ENCODE measurements around the gene ZNF670. TPM values are rescaled to one million over a fixed set of nuclear protein-coding genes. Genes with fewer than 3 reads are reported as not detected.
A peak's percentile ranks its signal among the peaks of the same experiment; 100 is the strongest.

Gene ZNF670
- total and polyA plus RNA-seq, 9 of the 15 experiments (the other 6 are each of a cell fraction or from before 2014, with no cell fraction given): 7.1 to 23.4 (median 11.8) TPM

DNA sequence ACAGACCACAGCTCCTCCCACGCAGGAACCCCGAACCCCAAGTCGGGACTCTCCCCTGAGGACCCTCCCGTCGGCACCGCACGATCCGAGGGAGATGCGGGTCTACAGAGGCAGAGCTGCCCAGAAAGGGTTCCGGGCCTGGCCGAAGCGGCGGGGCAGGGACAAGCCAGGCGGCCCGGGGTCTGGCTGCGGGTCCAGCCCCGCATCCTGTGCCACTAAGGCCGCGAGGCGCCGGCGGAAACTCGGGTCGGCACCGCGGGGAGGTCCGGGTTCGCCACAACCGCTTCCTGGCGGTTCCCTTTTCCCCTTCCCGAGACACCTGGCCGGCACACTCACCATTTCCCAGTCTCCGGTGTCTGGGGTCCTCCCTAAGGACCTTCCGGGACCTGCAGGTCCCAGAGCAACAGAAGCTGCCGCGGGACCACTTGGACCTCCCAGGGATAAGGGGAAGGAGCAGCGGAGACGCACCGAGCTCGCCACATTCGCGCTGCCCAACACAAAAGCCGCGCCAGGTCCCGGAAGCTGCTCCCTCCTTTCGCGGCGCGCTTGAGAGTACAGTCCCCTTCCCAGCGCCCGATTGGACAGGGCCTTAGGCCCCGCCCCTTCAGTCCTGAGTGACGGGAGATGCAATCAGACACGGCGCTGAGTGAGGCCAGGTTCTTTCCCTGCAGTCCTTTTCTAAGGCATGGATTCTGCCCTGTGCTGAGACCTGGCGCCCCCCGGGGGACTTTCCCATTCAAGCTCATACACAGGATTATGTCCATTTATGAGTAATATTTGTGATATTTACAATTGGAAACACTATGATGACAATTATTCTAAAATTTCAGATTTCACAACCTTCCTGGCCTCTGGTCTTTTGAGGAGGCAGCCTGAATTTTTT, at the start of gene ZNF670 (continued):
- no peak for TF ChIP-seq COPS2 (conservative IDR thresholded peaks at IDR 0.05)
- peak; percentile 97 for TF ChIP-seq POLR2A (conservative IDR thresholded peaks at IDR 0.05)
- no peak for TF ChIP-seq SPI1 (IDR thresholded peaks at IDR 0.05; ENCODE audit: borderline replicate concordance, low read depth, low read length)
- no peak for TF ChIP-seq ZNF780A (CRISPR knock-in tag; IDR thresholded peaks at IDR 0.05)
- TF ChIP-seq, protein P1, sequence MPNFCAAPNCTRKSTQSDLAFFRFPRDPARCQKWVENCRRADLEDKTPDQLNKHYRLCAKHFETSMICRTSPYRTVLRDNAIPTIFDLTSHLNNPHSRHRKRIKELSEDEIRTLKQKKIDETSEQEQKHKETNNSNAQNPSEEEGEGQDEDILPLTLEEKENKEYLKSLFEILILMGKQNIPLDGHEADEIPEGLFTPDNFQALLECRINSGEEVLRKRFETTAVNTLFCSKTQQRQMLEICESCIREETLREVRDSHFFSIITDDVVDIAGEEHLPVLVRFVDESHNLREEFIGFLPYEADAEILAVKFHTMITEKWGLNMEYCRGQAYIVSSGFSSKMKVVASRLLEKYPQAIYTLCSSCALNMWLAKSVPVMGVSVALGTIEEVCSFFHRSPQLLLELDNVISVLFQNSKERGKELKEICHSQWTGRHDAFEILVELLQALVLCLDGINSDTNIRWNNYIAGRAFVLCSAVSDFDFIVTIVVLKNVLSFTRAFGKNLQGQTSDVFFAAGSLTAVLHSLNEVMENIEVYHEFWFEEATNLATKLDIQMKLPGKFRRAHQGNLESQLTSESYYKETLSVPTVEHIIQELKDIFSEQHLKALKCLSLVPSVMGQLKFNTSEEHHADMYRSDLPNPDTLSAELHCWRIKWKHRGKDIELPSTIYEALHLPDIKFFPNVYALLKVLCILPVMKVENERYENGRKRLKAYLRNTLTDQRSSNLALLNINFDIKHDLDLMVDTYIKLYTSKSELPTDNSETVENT (CRISPR knock-in tag; IDR thresholded peaks at IDR 0.05): 0 out of 2 replicates have a peak, but pooled peaks have one; percentile 24
- peak; percentile 92 for TF ChIP-seq GTF2E2 (tag; IDR thresholded peaks at IDR 0.05)
- no peak; the same call in 1 of the 2 replicates for TF ChIP-seq CHD2 (IDR thresholded peaks at IDR 0.05; ENCODE audit: low read depth, low read length)
- TF ChIP-seq THRAP3 (IDR thresholded peaks at IDR 0.05; ENCODE audit: borderline replicate concordance): no peak
- TF ChIP-seq HMG20A (CRISPR knock-in tag; conservative IDR thresholded peaks at IDR 0.05): no peak
- TF ChIP-seq, protein P2, sequence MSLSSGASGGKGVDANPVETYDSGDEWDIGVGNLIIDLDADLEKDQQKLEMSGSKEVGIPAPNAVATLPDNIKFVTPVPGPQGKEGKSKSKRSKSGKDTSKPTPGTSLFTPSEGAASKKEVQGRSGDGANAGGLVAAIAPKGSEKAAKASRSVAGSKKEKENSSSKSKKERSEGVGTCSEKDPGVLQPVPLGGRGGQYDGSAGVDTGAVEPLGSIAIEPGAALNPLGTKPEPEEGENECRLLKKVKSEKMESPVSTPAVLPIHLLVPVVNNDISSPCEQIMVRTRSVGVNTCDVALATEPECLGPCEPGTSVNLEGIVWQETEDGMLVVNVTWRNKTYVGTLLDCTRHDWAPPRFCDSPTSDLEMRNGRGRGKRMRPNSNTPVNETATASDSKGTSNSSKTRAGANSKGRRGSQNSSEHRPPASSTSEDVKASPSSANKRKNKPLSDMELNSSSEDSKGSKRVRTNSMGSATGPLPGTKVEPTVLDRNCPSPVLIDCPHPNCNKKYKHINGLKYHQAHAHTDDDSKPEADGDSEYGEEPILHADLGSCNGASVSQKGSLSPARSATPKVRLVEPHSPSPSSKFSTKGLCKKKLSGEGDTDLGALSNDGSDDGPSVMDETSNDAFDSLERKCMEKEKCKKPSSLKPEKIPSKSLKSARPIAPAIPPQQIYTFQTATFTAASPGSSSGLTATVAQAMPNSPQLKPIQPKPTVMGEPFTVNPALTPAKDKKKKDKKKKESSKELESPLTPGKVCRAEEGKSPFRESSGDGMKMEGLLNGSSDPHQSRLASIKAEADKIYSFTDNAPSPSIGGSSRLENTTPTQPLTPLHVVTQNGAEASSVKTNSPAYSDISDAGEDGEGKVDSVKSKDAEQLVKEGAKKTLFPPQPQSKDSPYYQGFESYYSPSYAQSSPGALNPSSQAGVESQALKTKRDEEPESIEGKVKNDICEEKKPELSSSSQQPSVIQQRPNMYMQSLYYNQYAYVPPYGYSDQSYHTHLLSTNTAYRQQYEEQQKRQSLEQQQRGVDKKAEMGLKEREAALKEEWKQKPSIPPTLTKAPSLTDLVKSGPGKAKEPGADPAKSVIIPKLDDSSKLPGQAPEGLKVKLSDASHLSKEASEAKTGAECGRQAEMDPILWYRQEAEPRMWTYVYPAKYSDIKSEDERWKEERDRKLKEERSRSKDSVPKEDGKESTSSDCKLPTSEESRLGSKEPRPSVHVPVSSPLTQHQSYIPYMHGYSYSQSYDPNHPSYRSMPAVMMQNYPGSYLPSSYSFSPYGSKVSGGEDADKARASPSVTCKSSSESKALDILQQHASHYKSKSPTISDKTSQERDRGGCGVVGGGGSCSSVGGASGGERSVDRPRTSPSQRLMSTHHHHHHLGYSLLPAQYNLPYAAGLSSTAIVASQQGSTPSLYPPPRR (CRISPR knock-in tag; IDR thresholded peaks at IDR 0.05; ENCODE audit: borderline replicate concordance): no peak
- TF ChIP-seq L3MBTL2 (IDR thresholded peaks at IDR 0.05): peak; percentile 78
- peak; percentile 100 for TF ChIP-seq NFATC3 (IDR thresholded peaks at IDR 0.05)
- TF ChIP-seq, protein P3, sequence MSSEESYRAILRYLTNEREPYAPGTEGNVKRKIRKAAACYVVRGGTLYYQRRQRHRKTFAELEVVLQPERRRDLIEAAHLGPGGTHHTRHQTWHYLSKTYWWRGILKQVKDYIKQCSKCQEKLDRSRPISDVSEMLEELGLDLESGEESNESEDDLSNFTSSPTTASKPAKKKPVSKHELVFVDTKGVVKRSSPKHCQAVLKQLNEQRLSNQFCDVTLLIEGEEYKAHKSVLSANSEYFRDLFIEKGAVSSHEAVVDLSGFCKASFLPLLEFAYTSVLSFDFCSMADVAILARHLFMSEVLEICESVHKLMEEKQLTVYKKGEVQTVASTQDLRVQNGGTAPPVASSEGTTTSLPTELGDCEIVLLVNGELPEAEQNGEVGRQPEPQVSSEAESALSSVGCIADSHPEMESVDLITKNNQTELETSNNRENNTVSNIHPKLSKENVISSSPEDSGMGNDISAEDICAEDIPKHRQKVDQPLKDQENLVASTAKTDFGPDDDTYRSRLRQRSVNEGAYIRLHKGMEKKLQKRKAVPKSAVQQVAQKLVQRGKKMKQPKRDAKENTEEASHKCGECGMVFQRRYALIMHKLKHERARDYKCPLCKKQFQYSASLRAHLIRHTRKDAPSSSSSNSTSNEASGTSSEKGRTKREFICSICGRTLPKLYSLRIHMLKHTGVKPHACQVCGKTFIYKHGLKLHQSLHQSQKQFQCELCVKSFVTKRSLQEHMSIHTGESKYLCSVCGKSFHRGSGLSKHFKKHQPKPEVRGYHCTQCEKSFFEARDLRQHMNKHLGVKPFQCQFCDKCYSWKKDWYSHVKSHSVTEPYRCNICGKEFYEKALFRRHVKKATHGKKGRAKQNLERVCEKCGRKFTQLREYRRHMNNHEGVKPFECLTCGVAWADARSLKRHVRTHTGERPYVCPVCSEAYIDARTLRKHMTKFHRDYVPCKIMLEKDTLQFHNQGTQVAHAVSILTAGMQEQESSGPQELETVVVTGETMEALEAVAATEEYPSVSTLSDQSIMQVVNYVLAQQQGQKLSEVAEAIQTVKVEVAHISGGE (CRISPR knock-in tag; IDR thresholded peaks at IDR 0.05): peak in 2 of 3 experiments; percentile 88 to 97; a peak in 5 of 6 replicates
- TF ChIP-seq ZNF24 (IDR thresholded peaks at IDR 0.05): no peak; the same call in 1 of the 2 replicates
- TF ChIP-seq KAT8 (IDR thresholded peaks at IDR 0.05; ENCODE audit: low read depth): no peak

Measured in K562 (cell line).